Measurements from ENCODE around the gene RAP1GAP. TPM values are rescaled to one million over a fixed set of nuclear protein-coding genes. Genes with fewer than 3 reads are reported as not detected.

The RAP1GAP gene
- total and polyA plus RNA-seq, 2 of the 13 experiments (the other 11 are each of a cell fraction or from before 2014, with no cell fraction given) = 11.9 to 37.5 TPM

DNA sequence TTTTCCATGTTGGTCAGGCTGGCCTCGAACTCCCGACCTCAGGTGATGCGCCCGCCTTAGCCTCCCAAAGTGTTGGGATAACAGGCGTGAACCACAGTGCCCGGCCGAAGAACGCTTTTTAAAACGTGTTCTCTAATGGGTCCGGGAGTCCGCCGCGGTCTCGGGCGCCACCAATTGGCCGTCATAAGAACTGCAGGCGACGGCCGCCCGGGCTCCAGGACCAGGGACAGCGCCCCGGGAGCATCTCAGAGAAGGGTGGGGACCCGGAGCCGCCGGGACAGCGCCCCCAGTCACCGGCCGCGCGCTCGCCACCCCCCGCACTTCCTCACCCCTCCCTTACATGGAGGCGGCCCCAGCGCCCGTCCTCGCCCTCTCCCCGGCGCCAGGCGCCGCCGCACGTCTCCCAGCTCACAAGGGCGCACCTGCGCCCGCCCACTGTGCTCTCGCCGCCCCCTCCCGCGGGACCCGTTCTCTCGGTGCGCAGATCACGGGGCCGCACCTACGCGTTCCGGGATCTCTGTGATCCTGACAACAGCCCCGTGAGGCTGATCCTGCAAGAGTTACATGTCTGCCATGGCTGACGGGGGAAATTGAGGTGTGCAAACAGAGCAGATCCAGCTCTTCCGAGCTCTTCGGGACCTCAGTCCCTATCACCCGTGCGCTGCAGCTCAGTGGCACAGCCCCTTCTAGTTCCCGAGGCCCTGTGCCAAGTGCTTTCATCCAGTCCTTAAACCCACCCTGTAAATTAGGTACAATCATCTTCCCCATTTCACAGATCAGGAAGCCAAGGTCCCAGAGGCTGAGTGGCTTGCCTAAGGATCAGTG lies 9.8 kb downstream of the RAP1GAP start (continued):
- TF ChIP-seq NONO (IDR thresholded peaks at IDR 0.05) (no peak), NONO (CRISPR knock-in tag; conservative IDR thresholded peaks at IDR 0.05) (peak; percentile 63), SOX13 (IDR thresholded peaks at IDR 0.05) (no peak), SOX13 (CRISPR knock-in tag; conservative IDR thresholded peaks at IDR 0.05 in 1 of 2, IDR thresholded peaks at IDR 0.05 in 1 of 2) (peak in 1 of 2 experiments; percentile 68; a peak in 2 of 4 replicates), GATA4 (IDR thresholded peaks at IDR 0.05; ENCODE audit: borderline replicate concordance, low read depth) (no peak), STAT6 (CRISPR knock-in tag; IDR thresholded peaks at IDR 0.05; ENCODE audit: borderline replicate concordance) (peak; percentile 88; the same call in 1 of the 2 replicates), RFXANK (CRISPR knock-in tag; IDR thresholded peaks at IDR 0.05) (peak; percentile 93; the same call in 1 of the 2 replicates), MEIS2 (CRISPR knock-in tag; IDR thresholded peaks at IDR 0.05) (peak; percentile 95), NR2F1 (CRISPR knock-in tag; IDR thresholded peaks at IDR 0.05) (peak; percentile 26 to 48; a peak in 2 of 4 replicates), RFX1 (IDR thresholded peaks at IDR 0.05) (no peak), ARNT (IDR thresholded peaks at IDR 0.05) (no peak), ZNF253 (CRISPR knock-in tag; IDR thresholded peaks at IDR 0.05; ENCODE audit: borderline replicate concordance) (no peak), ZNF792 (CRISPR knock-in tag; IDR thresholded peaks at IDR 0.05) (peak; percentile 97), FOXP1 (IDR thresholded peaks at IDR 0.05) (no peak), FOXP1 (CRISPR knock-in tag; IDR thresholded peaks at IDR 0.05) (no peak; the same call in 1 of the 2 replicates), RFXAP (CRISPR knock-in tag; IDR thresholded peaks at IDR 0.05; ENCODE audit: borderline replicate concordance) (peak; percentile 89; the same call in 1 of the 2 replicates), RXRA (CRISPR knock-in tag; IDR thresholded peaks at IDR 0.05) (peak; percentile 83), AGO1 (IDR thresholded peaks at IDR 0.05; ENCODE audit: low read depth, low read length, poor library complexity, severe bottlenecking) (peak; percentile 93), ZMYM2 (CRISPR knock-in tag; IDR thresholded peaks at IDR 0.05) (peak; percentile 84; the same call in 1 of the 2 replicates), LBX2 (CRISPR knock-in tag; IDR thresholded peaks at IDR 0.05; ENCODE audit: borderline replicate concordance) (peak; percentile 95; the same call in 1 of the 2 replicates), PREB (CRISPR knock-in tag; IDR thresholded peaks at IDR 0.05) (no peak; the same call in 1 of the 2 replicates), NKX3-1 (CRISPR knock-in tag; IDR thresholded peaks at IDR 0.05) (peak; percentile 99)
- TF ChIP-seq, protein P1, sequence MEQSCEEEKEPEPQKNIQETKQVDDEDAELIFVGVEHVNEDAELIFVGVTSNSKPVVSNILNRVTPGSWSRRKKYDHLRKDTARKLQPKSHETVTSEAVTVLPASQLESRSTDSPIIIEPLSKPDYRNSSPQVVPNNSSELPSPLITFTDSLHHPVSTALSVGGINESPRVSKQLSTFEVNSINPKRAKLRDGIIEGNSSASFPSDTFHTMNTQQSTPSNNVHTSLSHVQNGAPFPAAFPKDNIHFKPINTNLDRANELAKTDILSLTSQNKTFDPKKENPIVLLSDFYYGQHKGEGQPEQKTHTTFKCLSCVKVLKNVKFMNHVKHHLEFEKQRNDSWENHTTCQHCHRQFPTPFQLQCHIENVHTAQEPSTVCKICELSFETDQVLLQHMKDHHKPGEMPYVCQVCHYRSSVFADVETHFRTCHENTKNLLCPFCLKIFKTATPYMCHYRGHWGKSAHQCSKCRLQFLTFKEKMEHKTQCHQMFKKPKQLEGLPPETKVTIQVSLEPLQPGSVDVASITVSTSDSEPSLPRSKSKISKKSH (CRISPR knock-in tag; IDR thresholded peaks at IDR 0.05; ENCODE audit: borderline replicate concordance) = peak; percentile 87

Measured in HepG2 (cell line).